HG02870 (cell line): ENCODE data around the gene BARHL2.
A peak's percentile ranks its signal among the peaks of the same experiment; 100 is the strongest.

Source experiments
- ATAC-seq: cut with Tn5 transposase; IDR thresholded peaks from one replicate; pipeline ENCODE4 v1.9.1; 2021; ENCODE audit warnings: mild to moderate bottlenecking, moderate library complexity; ENCODE audit not compliant: unreplicated experiment

Gene BARHL2

DNA sequence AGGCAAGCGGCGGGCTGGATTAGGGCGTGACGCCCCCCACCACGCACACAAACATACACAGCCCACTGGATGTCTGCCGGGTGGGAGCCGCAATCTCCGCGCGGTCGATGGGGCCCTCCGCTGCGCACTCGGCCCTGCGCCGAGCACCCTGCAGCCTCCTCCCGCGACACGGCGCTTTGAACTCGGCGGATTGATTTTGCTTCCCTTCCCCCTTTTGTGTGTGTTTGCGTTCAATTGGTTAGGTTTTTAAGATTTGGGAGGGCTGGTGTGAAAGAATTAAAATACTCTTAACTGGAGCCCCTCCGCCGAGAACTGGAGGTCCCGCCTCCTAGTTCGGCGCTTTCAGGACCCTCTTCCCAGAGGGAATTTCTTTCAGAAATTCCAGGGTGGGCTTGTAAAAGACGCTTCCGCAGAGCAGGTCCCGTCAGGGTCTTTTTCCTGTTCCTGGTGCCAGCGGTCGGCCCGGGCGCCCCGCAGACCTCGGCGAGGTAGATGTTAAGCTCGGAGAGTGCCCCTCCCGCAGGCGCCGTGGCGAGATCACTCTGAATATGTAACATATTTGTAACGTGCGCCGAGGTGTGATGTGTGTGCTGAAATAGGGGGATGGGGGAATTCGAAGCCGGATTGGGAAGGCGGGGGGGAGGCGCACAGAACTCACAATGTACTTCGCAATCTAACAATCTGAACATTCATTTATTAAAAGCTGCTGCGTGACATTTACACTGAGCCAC is 8.0 kb upstream of the BARHL2 start:
- no peak for ATAC-seq

DNA sequence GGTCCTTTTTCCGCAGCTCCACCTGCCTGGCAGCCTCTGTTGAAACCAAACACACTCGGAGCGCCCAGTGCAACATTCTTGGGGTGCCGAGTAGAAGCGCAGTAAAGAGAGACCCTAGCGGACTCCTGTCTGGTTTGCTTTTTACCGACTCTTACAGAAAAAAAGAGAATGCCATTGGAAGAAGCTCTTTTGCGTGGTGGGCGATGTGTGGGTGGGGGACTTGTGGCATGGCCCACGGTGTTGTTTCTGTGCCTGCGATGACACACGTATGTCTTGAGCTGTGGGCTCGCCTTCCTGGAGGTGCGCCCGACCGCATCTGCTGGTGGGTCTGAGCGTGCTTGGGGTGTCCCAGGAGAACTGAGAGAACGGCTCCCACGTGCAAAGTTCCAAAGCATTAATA is 7.3 kb upstream of the BARHL2 start:
- ATAC-seq, result no peak

DNA sequence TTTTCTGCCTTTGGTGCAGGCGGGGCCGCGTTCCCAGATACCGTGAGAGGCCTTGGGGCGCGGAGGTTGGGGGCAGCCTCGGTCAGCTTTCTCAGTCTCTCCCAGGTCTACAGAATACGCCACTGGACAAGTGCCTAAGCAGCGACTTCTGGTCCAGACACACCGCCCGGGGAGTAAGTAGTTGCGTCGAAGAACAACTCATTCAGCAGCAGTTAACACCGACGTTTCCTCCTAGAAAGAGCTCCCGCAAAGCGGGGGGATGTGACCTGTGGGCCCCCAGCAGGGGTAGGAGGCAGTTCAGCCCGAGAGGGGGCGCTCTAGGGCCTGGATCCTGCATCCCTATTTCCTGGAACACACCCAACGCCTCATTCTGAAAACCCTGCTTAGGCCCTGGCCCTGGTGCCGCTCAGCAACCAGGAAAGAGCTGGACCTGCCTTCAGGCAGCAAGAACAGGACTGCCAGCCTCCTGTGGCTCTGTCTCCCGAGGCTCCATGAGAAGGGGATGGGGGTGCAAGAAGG is 6.5 kb upstream of the BARHL2 start:
- no peak for ATAC-seq

DNA sequence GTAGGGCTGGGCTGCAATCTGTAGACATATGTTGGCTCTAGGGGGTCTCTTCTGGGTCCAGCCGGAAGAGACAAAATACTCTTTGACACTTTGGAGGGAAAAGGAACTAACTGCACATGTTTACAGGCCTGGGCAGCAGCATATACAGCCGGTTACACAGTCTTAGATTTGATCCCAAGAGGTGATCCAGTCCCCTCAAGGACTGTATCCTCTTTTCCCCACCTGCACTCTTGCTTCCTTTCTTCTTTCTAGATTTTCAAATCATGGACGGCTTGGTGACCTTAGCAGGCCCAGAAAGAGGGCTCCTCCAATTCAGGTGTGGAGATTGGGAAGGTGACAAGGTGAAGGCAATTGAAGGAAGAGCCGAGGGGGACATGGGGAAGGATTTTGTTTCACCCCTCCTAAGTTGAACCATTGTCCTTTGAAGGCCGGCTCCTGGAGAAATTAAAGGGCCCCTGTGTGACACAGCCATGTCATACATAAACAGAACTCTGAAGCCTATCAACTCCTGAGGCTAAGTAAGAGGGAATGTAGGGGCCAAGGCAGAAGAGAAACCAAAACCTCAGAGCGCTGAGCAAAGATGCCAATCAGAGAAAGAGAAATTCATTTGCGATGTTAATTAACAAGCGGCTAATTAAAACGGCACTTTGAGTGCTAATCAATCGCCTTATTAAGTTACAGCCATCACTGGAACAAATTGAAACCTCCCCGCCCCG is 5.9 kb upstream of the BARHL2 start:
- ATAC-seq, result no peak

DNA sequence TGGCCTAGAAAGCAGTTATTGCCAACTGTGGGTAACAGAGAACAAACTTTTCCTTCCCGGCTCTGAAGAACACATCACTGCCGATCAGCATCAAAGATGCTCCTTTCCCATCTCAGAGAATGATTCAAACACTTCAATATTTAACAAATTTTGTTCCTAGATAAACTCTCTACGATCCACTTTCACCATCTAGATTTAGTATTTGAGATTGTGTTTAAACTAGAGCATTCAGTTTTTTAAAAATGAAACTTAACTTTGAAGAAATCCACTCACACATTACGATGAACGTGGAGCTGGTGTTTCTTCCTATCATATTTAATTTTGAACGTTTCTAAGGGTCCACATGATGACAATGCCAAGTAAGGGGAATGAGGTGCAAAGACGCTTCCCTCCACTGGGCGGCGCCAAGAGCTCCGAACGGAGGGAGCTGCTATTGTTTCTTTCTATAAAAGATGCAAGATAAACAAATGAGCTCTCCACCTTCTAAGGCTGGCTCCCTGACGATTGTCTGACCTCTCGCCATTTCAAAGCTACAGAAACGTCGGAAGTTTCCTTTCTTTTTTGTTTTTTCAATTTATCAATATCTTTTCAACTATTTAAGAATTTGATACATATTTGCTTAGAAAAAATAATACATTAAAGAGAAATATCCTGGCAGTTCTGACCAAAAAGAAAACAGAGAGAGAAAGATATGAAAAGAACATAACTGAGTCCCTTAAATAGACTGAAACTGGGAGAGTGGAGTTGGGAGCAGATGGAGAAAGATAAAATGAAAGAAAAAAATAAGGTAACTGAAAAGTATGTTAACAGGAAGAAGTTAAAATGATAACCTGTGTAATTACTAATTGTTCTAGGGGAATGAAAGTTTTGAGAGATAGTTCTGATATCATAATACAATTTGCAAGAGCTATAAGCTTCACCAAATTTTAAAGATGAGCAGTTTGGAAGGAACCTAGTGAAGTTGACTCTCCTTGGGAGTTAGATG is 4.4 kb upstream of the BARHL2 start:
- peak; percentile 65 for ATAC-seq

DNA sequence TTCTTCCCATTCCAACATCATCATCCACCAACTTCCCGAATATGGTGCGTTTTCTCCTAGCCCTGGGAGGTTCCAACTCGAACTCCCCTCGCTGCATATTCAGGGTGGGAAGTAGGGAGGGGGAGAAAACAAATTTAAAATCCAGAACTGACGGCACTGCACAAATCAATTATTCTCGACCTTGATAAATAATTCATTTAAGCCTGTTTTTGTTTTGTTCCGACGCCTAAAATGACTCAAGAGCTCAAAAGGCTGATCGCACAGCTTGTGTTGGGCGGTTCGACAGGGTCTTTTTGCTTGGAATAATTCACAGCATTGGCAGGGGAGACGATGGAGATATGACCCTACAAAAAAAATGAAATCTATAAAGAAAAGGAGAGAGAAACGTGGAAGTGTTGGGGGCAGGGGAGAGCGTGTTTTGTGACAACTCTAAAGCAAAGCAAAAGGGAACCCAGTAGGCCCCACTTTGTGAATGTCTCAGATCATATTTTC is 3.1 kb upstream of the BARHL2 start:
- no peak for ATAC-seq

DNA sequence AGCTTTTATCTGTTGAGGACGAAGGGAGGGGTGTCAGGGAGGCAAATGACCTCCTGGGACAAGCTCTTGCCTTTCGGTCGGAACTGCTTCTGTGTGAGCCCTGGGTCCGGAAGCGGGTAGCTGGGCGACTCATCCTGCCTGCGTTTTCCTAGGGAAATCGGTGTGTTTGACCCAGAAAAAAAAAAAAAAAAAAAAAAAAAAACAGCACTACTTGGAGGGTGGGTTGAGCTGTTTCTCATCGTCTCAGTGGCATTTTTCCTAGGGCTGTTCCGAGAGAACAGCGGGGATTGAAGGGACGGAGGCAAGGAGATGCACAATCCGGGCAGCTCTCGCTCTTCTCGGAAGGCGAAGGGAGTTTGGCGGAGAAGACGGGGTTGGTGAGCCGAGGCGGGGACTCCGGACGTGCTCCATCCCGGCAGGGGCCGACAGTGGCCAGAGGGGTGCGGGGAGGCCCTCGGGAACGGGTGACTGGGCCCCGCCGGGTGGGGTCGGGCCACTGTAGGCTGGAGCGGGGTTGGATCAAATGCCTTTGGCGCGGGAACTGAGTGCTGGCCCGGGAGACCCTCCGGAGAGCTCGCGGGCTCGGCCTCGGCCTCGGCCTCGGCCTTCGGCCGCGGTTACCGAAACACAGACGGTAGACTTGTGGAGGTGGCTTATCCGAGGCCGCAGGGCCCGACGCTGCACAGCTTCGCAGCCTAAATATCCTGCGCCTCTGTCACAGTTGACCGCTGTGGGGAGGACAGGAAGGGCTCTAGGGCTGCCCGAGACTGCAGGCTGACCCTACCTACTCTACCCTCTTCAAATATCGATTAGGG is 2.4 kb upstream of the BARHL2 start:
- ATAC-seq, result no peak

DNA sequence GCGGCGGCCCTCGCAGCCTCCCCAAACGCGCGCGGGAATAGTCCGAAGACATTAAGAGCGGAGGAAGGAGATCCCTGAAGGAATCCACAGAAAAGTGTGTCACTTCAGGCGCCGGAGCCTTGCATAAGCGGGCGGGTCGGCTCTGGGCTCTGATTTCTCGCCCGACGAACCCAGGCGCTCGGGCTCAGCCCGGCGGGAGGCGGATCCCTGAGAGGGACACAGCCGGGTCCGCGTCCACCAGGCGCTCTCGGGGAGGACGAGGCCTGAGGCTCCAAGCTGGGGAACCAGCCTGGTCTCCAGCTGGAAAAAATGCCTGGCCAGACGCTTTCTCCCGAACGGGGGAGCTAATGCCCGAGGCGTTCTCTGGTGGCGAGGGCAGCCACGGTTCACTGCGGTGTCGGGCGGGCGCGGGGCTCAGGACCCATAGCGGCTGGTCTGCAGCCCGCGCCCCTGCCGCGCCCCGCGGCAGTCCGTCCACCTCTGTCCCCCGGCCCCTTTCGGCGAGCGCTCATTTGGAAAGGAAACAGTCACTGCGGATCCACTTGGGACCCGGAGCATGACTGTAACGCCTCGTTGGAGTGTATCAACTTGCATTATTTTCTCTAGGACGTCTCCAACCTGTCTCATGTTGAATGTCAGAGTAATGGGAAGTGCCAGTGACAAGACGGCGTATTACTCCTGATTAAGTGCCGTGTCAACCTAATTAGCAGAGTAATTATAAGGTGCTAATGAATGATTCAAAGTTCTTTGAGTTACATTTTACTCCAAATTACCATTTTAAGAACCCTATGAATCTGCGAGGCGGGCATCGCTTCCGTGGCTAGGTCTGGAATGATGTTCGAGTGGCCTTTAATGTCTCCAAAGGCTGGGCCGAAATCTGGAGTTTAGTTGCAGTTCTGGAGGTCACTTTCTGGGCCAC is 1.6 kb upstream of the BARHL2 start:
- ATAC-seq, result no peak

DNA sequence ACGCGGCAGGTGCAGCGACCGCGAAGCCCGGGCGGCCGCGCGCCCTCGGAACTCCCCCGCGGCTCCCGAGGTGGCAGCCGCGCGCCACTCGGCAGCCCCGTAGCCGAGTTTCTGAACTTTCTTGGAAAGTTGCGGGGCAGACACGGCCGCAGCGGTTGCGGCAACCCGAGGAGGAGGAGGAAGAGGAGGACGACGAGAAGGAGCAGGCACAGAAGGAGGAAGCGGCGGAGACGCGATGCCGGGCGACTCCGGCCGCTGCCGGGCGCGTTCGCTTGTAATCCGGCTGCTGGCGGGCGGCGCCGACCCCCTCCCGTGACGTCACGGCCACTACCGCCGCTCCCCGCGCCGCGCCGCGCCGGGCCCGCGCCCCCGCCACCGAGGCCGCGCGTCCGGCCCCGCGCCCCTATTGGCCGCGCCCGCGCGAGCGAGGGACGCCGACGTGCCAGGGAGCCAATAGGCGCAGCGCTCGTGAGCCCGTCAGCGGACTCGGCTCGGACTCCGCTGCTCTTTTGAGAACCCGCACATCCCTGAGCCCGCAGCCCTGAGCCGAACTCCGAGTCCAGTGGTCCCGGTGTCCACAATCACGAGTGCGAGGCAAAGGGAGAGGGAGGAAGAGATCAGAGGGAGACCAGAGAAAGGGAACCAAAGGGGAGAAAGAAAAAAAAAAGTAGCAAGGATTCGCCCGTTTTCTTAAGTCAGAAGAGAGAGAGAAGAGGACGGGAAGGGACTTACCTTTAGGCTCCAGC is 736 bp upstream of the BARHL2 start:
- no peak for ATAC-seq

DNA sequence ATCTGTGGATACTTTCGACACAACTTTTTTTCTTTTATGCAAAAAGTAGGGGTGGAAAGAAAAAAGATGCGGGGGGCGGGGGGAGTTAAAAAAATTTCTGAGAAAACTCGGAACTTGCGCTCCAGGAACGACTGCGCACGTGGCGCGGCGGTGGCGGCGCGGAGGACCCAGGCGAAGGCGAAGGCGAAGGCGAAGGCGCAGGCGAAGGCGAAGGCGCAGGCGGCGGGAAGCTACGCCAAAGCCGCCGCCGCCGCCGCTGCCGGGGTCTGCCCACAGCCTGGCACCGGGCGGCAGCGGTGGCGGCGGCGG is 208 bp upstream of the BARHL2 start:
- no peak for ATAC-seq

DNA sequence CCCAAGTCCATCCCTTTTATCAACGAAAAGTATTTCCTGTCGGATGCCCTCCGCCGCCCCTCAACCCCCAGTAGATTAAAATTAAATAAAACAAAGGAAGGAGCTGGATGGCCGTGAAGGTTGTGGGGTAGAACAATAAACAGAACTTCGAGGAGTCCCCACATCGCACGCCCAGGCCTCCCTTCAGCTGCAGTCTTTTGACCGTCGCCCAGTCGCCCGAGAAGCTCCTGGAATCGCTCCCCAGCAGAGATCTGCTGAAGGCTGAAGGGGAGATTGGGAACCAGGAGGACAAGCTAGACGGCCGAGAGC is 905 bp downstream of the BARHL2 start:
- no peak for ATAC-seq

DNA sequence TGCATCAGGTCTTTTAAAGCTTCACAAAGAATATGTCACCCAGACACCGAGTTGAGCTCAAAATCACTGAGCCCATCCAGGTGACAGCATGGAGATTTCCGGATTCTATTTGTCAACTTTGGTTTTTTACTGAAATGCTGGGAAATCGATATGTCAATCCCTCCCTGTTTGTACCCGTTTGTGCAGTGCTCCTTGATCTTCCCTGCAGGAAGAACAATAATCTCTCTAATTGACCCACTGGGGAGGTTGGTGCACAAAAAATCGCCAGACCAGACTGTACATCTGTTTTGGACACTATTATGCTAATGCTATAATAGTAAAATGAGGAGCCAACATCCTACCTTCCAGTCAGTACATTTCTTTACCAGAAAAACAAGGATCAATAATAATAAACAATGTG is 1.8 kb downstream of the BARHL2 start:
- ATAC-seq, result no peak

DNA sequence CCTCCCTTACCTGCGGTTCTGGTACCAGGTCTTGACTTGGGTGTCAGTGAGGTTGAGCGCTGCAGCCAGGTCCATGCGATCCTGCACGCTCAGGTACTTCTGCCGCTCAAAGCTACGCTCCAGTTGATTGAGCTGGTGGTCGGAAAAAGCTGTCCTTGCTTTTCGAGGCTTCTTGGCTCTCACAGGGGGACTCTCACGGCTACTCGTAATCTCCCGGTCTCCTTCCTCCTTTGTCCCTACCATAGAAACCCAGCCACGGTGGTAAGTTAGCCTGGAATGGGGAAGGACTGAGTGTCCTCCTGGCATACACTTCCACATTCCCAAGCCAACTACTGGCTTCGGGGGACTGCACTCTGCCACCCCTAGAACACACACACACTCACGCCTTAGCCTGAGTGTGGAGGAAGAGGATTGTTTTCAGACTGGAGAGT is 2.6 kb downstream of the BARHL2 start:
- ATAC-seq, result no peak

DNA sequence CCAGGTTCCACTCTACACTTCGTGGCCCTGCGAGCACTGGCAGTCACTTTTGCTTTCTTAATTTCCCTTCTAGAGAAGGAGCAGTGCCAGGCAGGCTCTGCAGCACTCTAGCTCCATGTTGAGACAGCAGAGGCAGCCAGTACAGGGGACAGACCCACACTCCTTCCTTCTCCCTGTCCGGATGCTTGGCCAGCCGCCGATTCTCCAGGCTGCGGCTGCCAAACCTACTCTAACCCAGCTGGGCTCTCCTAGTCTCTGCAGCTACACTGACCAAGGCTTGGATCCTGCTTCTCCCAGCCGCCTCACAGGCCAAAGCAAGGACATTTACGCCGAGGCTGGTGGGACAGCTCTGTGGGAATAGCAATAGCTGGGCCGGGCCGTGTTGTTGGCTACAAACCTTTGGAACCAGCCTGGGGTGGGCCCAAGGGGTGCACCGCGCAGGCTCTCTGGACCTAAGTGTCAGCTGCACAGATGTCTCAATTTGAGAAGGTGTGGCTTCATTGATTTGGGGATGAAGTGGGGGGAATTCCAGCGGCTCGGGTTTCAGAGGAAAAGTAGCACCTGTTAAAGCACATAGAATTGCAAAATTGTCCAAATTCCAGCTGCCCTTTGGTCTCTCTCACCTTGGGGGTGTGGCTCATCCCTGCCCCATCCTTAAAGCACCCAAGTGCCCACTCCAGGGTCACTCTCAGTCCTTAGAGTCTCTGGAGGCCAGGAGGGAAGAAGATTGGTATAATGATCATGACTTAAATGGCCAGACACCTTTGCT is 3.2 kb downstream of the BARHL2 start:
- no peak for ATAC-seq

DNA sequence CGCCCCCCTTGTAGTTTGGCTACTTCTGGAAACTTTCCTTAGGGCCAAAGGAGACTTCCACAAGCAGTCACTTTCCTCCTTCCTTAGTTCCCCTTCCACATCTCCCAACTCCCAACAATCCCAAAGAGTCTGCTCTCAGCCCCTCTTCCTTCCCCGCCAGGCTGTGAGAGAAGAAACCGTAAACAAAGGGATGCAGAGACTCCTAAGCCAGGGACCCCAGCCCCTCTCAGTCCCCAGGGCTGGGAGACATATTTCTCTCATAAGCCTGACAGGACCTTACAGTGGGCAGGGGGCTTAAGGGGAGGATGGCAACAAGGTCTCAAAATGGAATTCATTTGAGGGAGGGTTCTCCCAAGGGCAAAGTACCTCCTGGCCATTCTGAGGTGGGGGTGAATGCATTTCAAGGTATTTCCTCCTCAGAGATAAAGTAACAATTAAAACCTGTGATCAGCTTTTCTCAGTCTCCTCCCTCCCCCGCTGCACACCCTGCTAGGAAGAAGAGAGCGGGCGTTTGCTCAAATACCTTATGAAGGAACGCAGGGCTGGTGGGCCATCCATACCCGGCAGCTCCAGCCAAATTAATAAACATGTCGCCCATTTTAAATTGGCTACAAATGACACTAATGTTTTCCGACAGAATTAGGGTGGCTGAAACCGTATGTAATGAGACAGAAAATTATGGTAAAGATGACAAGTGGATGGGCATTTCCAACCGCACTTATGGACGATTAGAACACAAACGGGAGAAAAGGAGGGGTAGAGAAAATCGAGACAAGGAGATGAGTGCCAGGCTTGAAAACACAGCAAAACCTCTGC is 4.0 kb downstream of the BARHL2 start:
- no peak for ATAC-seq

DNA sequence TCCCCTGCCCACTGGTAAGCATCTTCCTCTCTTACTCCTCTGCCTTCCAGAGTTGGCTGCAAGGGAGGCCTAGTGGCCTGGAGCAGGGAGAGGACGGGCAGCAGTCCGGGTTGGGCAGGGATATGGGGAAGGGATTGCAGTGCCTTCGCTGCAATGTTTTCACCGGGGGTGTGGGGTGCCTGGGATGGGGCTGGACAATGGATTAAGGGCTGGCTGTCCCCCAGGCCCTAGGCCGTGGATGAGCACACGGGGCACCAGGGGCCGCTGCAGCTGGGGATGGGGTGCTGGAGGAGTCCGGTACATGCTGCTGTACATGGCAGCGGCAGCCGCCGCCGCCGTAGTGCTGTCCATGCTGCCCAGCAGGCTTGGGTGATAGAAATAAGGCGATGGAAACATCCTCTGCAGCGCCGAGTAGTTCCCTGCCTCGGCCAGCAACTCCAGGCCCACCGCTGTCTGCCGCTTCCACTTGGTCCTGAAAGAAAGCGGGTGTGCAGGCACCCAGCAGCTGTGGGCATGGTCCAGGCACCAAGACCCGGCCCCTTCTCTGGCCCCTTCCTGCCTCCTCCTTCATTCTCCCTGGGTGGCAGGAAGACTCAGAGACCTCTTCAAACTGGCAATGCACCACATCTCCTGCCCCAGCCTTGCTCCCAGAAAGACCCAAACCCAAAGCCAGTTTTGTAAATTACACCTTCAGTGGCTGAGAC is 4.8 kb downstream of the BARHL2 start:
- ATAC-seq, result no peak

DNA sequence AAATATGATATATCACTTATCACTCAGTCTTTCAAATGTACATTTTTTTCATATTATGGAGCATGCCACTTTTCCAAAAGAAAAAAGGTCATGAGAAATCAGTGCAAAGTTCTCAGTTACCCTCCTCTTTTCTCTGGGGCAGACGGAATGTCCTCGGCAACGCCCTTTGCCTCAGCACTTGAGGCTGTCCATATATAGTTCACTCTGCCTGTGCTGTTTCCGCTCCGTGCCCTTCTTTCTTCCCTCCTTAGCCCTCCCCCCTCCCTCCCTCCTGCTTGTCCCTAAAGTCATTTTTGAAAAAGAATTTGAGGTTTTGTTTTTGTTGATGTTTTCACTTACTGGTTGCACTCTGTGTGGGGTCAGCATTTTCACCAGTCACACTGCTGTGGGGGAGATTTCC is 5.4 kb downstream of the BARHL2 start:
- ATAC-seq, result no peak
